MM.1S (cell line): ENCODE results near the gene PPBP.

Experiments
- EZH2 ChIP-seq: fragments of 300-600 bp; sonication (generic); optimal IDR thresholded peaks from 2 replicates; pipeline ENCODE3; 2017; ENCODE audit warnings: low read depth, mild to moderate bottlenecking, antibody characterized with exemption, low read length, mixed read lengths
- EZH2phosphoT487 ChIP-seq: fragments of 300-600 bp; sonication (generic); IDR thresholded peaks from 2 replicates; pipeline ENCODE4 v1.6.1; 2018; ENCODE audit warnings: antibody characterized with exemption, low read length
- TF ChIP-seq, protein P1 (sequence below): fragments of 300-600 bp; sonication (generic); IDR thresholded peaks from 2 replicates; pipeline ENCODE4 v1.5.1; 2016; ENCODE audit warnings: antibody characterized with exemption, low read length, mixed read lengths

DNA sequence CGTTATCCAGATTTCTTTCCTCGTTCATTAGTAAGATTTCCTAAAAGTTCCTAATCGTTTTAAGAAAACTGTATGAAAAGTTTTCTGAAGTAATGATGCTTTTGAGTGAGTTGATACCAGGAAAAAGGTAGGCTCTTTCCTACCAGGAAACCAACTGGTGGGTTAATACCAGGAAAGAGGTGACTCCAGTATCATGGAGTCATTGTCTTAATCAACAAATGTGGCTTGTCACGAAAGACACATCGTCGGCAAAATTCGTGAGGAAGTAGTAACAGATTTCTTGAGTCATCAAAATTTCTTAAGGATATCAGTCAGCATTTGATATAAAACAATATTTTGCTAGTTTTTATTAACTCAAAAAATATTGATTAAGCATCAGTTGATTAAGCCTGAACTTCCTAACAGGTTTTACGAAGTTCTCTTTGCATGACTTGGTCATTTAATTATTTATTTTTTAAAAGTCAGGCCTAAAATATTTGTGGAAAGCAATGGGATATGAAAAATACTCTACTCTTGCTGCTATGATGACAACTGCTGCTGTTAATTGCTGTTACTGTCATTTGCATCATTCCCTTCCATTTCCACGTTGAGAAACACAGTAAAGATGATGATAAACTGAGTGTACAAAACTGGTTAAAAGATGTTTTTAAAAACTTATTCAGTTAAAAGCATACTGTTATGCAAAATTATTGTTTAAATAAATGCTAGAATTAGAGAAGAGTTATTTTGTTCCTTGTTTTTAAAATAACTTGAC, 3.2 kb upstream of the PPBP start:
- TF ChIP-seq, protein P1, sequence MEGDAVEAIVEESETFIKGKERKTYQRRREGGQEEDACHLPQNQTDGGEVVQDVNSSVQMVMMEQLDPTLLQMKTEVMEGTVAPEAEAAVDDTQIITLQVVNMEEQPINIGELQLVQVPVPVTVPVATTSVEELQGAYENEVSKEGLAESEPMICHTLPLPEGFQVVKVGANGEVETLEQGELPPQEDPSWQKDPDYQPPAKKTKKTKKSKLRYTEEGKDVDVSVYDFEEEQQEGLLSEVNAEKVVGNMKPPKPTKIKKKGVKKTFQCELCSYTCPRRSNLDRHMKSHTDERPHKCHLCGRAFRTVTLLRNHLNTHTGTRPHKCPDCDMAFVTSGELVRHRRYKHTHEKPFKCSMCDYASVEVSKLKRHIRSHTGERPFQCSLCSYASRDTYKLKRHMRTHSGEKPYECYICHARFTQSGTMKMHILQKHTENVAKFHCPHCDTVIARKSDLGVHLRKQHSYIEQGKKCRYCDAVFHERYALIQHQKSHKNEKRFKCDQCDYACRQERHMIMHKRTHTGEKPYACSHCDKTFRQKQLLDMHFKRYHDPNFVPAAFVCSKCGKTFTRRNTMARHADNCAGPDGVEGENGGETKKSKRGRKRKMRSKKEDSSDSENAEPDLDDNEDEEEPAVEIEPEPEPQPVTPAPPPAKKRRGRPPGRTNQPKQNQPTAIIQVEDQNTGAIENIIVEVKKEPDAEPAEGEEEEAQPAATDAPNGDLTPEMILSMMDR, result no peak
- TF ChIP-seq EZH2 (no peak), EZH2phosphoT487 (no peak)
